ENCODE data around the gene PRPF40A.

GRCh38 chr2:152646775-152647174 is 70.5 kb downstream of the PRPF40A start:
- TF ChIP-seq CTCF (IDR thresholded peaks at IDR 0.05; ENCODE audit: insufficient read depth, low read length) (no peak), SPI1 (IDR thresholded peaks at IDR 0.05; ENCODE audit: borderline replicate concordance, low read depth) (no peak), POLR2AphosphoS5 (IDR thresholded peaks at IDR 0.05; ENCODE audit: low read depth) (no peak)
